KMS-11 (cell line): ENCODE results near the gene GALP.

ENCODE experiments used
- H2AFZ ChIP-seq: fragments of 200-600 bp; sonication (generic); 2 replicates; pipeline ENCODE4 v1.6.1; 2016; ENCODE audit warnings: antibody characterized with exemption, mixed run types, low read depth
- H3K27ac ChIP-seq: fragments of 200-600 bp; sonication (generic); 2 replicates; pipeline ENCODE4 v1.6.1; 2016; ENCODE audit warnings: mild to moderate bottlenecking, mixed run types
- H3K27me3 ChIP-seq: fragments of 200-600 bp; sonication (generic); 2 replicates; pipeline ENCODE4 v1.6.1; 2017; ENCODE audit warnings: mild to moderate bottlenecking, low read depth, mixed run types, moderate library complexity; ENCODE audit not compliant: insufficient read depth
- H3K36me3 ChIP-seq: fragments of 200-600 bp; sonication (generic); 2 replicates; pipeline ENCODE4 v1.6.1; 2017; ENCODE audit warnings: mild to moderate bottlenecking, mixed run types; ENCODE audit not compliant: insufficient read depth
- H3K4me1 ChIP-seq: fragments of 200-600 bp; sonication (generic); 2 replicates; pipeline ENCODE4 v1.6.1; 2016; ENCODE audit warnings: mild to moderate bottlenecking, low read depth, mixed run types; ENCODE audit not compliant: poor library complexity, severe bottlenecking
- H3K4me2 ChIP-seq: fragments of 200-600 bp; sonication (generic); 2 replicates; pipeline ENCODE4 v1.7.0; 2016; ENCODE audit warnings: mild to moderate bottlenecking, mixed run types
- H3K4me3 ChIP-seq: fragments of 200-600 bp; sonication (generic); IDR thresholded peaks from 2 replicates; pipeline ENCODE4 v1.6.1; 2017; ENCODE audit warnings: low read depth, low read length, mixed read lengths; ENCODE audit not compliant: insufficient read depth
- H3K79me2 ChIP-seq: fragments of 200-600 bp; sonication (generic); 2 replicates; pipeline ENCODE4 v1.6.1; 2016; ENCODE audit warnings: low read depth, mixed run types; ENCODE audit not compliant: insufficient read depth
- H3K9ac ChIP-seq: fragments of 200-600 bp; sonication (generic); 2 replicates; pipeline ENCODE4 v1.6.1; 2016; ENCODE audit warnings: mild to moderate bottlenecking, mixed run types
- H4K20me1 ChIP-seq: fragments of 200-600 bp; sonication (generic); 2 replicates; pipeline ENCODE4 v1.6.1; 2016; ENCODE audit warnings: mild to moderate bottlenecking, mixed run types; ENCODE audit not compliant: insufficient read depth
- CTCF ChIP-seq: fragments of 200-600 bp; sonication (generic); conservative IDR thresholded peaks from 2 replicates; pipeline ENCODE4 v1.6.1; 2017; ENCODE audit warnings: low read depth, mild to moderate bottlenecking, antibody characterized with exemption, low read length, moderate library complexity, mixed read lengths

The GALP gene

GRCh38 chr19:56133858-56134653 is 41.8 kb upstream of the GALP start:
- no peak overlapping the region for H3K9ac ChIP-seq
- no peak for TF ChIP-seq CTCF
- no peaks in the 10 kb centered on the region for H4K20me1 ChIP-seq
- peaks cover 9% of the 10 kb centered on the region for H3K4me1 ChIP-seq
- H3K4me2 ChIP-seq = no peak overlapping the region
- H3K4me3 ChIP-seq = no peak overlapping the region
- no peak overlapping the region for H2AFZ ChIP-seq
- H3K27ac ChIP-seq = no peak overlapping the region
- no peaks in the 10 kb centered on the region for H3K79me2 ChIP-seq
- H3K36me3 ChIP-seq = no peaks in the 10 kb centered on the region
- no peaks in the 10 kb centered on the region for H3K27me3 ChIP-seq

GRCh38 chr19:56134654-56134921 is 41.2 kb upstream of the GALP start:
- no peaks in the 10 kb centered on the region for H3K79me2 ChIP-seq
- no peak for TF ChIP-seq CTCF
- H3K27ac ChIP-seq = no peak overlapping the region
- H3K9ac ChIP-seq = no peak overlapping the region
- no peaks in the 10 kb centered on the region for H4K20me1 ChIP-seq
- no peaks in the 10 kb centered on the region for H3K27me3 ChIP-seq
- H3K4me3 ChIP-seq = no peak overlapping the region
- H3K36me3 ChIP-seq = no peaks in the 10 kb centered on the region
- no peak overlapping the region for H2AFZ ChIP-seq
- no peak overlapping the region for H3K4me2 ChIP-seq
- H3K4me1 ChIP-seq = peaks cover 12% of the 10 kb centered on the region

GRCh38 chr19:56136362-56136761 is 39.4 kb upstream of the GALP start:
- Histone ChIP-seq H2AFZ (peak overlapping the region; percentile 35; the same call in 1 of the 2 replicates), H3K4me2 (peak overlapping the region; percentile 44; the same call in 1 of the 2 replicates), H3K36me3 (no peaks in the 10 kb centered on the region), H3K4me1 (peaks cover 19% of the 10 kb centered on the region), H3K9ac (peak overlapping the region; percentile 4; the same call in 1 of the 2 replicates), H3K27me3 (no peaks in the 10 kb centered on the region), H3K79me2 (no peaks in the 10 kb centered on the region), H3K27ac (peak overlapping the region; percentile 52), H4K20me1 (no peaks in the 10 kb centered on the region), H3K4me3 (no peak overlapping the region)
- no peak for TF ChIP-seq CTCF

- no peak overlapping the region; the same call in 1 of the 2 replicates for H3K4me2 ChIP-seq
- no peak for TF ChIP-seq CTCF
- H3K4me1 ChIP-seq = peaks cover 19% of the 10 kb centered on the region
Observed at GRCh38 chr19:56137405-56137804, 38.4 kb upstream of the GALP start.

More at GRCh38 chr19:56137405-56137804, 38.4 kb upstream of the GALP start:
- Histone ChIP-seq H4K20me1 (no peaks in the 10 kb centered on the region), H3K27ac (no peak overlapping the region), H2AFZ (no peak overlapping the region), H3K9ac (no peak overlapping the region), H3K79me2 (peaks cover 7% of the 10 kb centered on the region; the same call in 1 of the 2 replicates), H3K36me3 (no peaks in the 10 kb centered on the region), H3K4me3 (no peak overlapping the region), H3K27me3 (no peaks in the 10 kb centered on the region)
